HG03135 (cell line): ENCODE data around the gene MTM1.

Experiments
- ATAC-seq: cut with Tn5 transposase; IDR thresholded peaks from one replicate; pipeline ENCODE4 v1.9.1; 2021; ENCODE audit warnings: mild to moderate bottlenecking, moderate library complexity; ENCODE audit not compliant: unreplicated experiment

MTM1 gene

GRCh38 chrX:150702966-150703694 is 134.7 kb downstream of the MTM1 start:
- no peak for ATAC-seq

DNA sequence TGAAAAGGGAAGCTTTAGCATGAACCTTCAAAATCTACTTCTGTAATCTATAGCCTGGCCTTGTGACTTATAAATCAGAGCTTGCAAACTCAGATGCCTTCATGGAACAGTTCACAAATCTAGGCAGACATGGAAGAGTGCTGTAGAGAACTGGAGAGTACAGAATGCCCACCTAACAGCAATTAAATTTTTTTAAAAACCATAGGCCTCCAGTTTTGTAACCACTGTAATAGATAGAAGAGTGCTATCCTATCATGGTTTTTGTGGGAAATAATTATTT is 135.2 kb downstream of the MTM1 start:
- no peak for ATAC-seq

DNA sequence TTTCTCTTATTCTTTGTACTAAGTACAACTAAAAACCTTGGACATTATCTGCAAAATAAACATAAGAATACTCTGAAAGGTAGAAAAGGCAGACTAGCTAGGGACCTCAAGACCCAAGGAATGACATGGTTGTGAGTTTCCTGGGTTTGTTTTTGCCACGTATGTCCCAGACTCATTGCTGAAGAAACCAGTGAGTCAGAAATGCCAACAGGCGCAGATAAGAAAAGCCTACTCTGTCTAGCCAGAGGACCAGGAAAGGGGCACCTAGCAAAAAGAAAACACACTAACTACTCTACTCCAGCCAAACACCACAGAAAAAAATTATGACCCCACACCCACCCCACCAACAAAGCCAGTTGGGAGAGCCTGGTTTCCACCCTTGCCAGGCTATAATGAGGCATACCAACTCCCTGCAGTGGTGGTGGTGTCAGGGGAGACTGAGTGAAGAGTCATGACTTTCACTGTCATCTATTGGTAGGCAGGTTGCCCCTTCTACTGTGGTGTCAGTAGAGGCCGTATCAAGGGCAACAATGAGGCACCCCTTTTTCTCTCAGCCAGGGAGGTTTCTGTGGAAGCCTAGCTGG is 135.7 kb downstream of the MTM1 start:
- ATAC-seq: no peak

DNA sequence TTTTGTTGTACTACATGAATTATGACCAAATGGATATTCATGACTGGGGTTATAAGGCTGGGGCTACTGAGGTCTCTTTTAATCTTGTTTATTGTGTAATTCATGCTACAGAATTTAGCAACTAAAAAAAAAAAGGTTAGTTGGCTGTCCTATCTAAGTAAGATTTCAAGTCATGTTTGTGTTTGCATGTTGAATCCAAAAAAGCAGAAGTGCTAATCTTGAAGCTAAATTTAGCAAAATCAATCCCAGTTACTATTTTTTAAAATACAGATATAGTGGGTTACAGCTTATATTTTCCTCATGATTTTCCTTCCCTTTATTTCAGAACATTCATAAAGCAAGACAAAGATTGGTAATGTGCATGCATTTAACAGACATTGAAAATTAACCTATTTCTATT is 144.2 kb downstream of the MTM1 start:
- ATAC-seq: no peak

GRCh38 chrX:150715184-150715583 is 146.8 kb downstream of the MTM1 start:
- ATAC-seq: no peak

DNA sequence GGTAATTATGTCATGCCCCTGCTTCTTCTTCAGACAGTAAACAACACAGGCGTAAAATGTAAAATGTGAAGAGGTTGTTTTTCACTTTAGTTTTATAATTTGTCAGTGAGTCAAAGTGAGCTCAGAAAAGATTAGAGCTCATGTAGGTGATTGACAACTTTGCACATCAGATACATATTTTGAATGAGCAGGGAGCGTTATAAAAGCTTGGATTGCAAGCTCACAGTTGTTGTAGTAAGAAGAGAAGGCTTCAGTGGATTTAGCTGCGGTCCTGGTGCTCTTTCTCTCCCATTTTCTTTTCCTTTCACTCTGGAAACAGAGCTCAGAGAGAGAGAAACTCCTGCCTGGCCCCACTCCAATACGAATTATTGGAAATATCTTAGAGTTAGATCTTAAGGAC is 151.2 kb downstream of the MTM1 start:
- ATAC-seq: no peak
